H9 (cell line): ENCODE results near the gene EFNB2. TPM values are rescaled to one million over a fixed set of nuclear protein-coding genes. Genes with fewer than 3 reads are reported as not detected.

Source experiments
- DNase-seq: peaks from one replicate; pipeline ENCODE4 v3.0.0-alpha.2; 2017
- H2AFZ ChIP-seq: one replicate; pipeline ENCODE4 v1.6.1; 2013; ENCODE audit warnings: mild to moderate bottlenecking, low read length, control low read depth, moderate library complexity
- H2AK5ac ChIP-seq: 2 replicates; pipeline ENCODE4 v1.6.1; 2013; ENCODE audit warnings: low read length, control low read depth, mixed read lengths; ENCODE audit not compliant: insufficient read length
- H2BK120ac ChIP-seq: one replicate; pipeline ENCODE4 v1.6.1; 2013; ENCODE audit warnings: low read depth, mild to moderate bottlenecking, low read length, control low read depth, inconsistent platforms; ENCODE audit not compliant: poor library complexity, severe bottlenecking
- H2BK12ac ChIP-seq: 2 replicates; pipeline ENCODE4 v1.6.1; 2013; ENCODE audit warnings: low read length, control low read depth, mixed read lengths, low read depth; ENCODE audit not compliant: insufficient read length
- H2BK15ac ChIP-seq: 2 replicates; pipeline ENCODE4 v1.6.1; 2013; ENCODE audit warnings: low read depth, low read length, control low read depth
- H2BK20ac ChIP-seq: one replicate; pipeline ENCODE4 v1.6.1; 2013; ENCODE audit warnings: low read depth, mild to moderate bottlenecking, low read length, control low read depth, inconsistent platforms; ENCODE audit not compliant: poor library complexity, severe bottlenecking
- H2BK5ac ChIP-seq: 2 replicates; pipeline ENCODE4 v1.6.1; 2013; ENCODE audit warnings: low read length, control low read depth, mixed read lengths; ENCODE audit not compliant: insufficient read length
- H3K14ac ChIP-seq: 2 replicates; pipeline ENCODE4 v1.6.1; 2013; ENCODE audit warnings: low read length, control low read depth; ENCODE audit not compliant: insufficient read depth
- H3K18ac ChIP-seq: 2 replicates; pipeline ENCODE4 v1.6.1; 2013; ENCODE audit warnings: low read depth, mild to moderate bottlenecking, mixed read lengths, low read length, control low read depth; ENCODE audit not compliant: insufficient read length
- H3K23ac ChIP-seq: 2 replicates; pipeline ENCODE4 v1.6.1; 2013; ENCODE audit warnings: low read length, control low read depth, mixed read lengths, low read depth; ENCODE audit not compliant: insufficient read length
- H3K23me2 ChIP-seq: 2 replicates; pipeline ENCODE4 v1.6.1; 2013; ENCODE audit warnings: low read depth, mild to moderate bottlenecking, mixed read lengths, low read length, control low read depth; ENCODE audit not compliant: insufficient read length, poor library complexity, severe bottlenecking
- H3K27ac ChIP-seq: 2 replicates; pipeline ENCODE4 v1.5.1; 2013; ENCODE audit warnings: low read length, control low read depth, mixed read lengths, low read depth; ENCODE audit not compliant: insufficient read length
- H3K27me3 ChIP-seq: 2 replicates; pipeline ENCODE4 v1.6.1; 2013; ENCODE audit warnings: low read length, control low read depth, inconsistent platforms; ENCODE audit not compliant: insufficient read depth
- H3K4ac ChIP-seq: 2 replicates; pipeline ENCODE4 v1.6.1; 2013; ENCODE audit warnings: low read depth, mild to moderate bottlenecking, control low read depth, inconsistent platforms, low read length, moderate library complexity
- H3K4me1 ChIP-seq: 2 replicates; pipeline ENCODE4 v1.6.1; 2013; ENCODE audit warnings: low read length, control low read depth, inconsistent platforms; ENCODE audit not compliant: insufficient read depth
- H3K4me2 ChIP-seq: 2 replicates; pipeline ENCODE4 v1.6.1; 2013; ENCODE audit warnings: low read length, control low read depth, mixed read lengths; ENCODE audit not compliant: insufficient read length, insufficient read depth
- H3K56ac ChIP-seq: 2 replicates; pipeline ENCODE4 v1.6.1; 2013; ENCODE audit warnings: low read depth, mild to moderate bottlenecking, mixed read lengths, low read length, control low read depth; ENCODE audit not compliant: insufficient read length
- H3K79me1 ChIP-seq: 2 replicates; pipeline ENCODE4 v1.6.1; 2013; ENCODE audit warnings: low read depth, mild to moderate bottlenecking, moderate library complexity, low read length, control low read depth, inconsistent platforms; ENCODE audit not compliant: insufficient read depth, poor library complexity, severe bottlenecking
- H3K79me2 ChIP-seq: 2 replicates; pipeline ENCODE4 v1.6.1; 2013; ENCODE audit warnings: low read length, control low read depth, inconsistent platforms; ENCODE audit not compliant: insufficient read depth
- H3K9ac ChIP-seq: 2 replicates; pipeline ENCODE4 v1.6.1; 2013; ENCODE audit warnings: low read length, control low read depth, mixed read lengths; ENCODE audit not compliant: insufficient read length; ENCODE audit errors: extremely low read depth
- H3K9me3 ChIP-seq: one replicate; pipeline ENCODE4 v1.6.1; 2013; ENCODE audit warnings: low read depth, low read length, inconsistent platforms; ENCODE audit not compliant: control insufficient read depth
- H3T11ph ChIP-seq: one replicate; pipeline ENCODE4 v1.6.1; 2013; ENCODE audit warnings: mild to moderate bottlenecking, low read length, control low read depth, inconsistent platforms
- H4K20me1 ChIP-seq: one replicate; pipeline ENCODE4 v1.6.1; 2013; ENCODE audit not compliant: control insufficient read depth, insufficient read length, insufficient read depth
- H4K5ac ChIP-seq: 2 replicates; pipeline ENCODE4 v1.6.1; 2013; ENCODE audit warnings: low read depth, mild to moderate bottlenecking, mixed read lengths, low read length, control low read depth; ENCODE audit not compliant: insufficient read length
- H4K8ac ChIP-seq: replicated peaks from 2 replicates; pipeline ENCODE4 v1.6.1; 2013; ENCODE audit warnings: low read length, control low read depth, mixed read lengths, low read depth; ENCODE audit not compliant: insufficient read length
- H4K91ac ChIP-seq: 2 replicates; pipeline ENCODE4 v1.6.1; 2013; ENCODE audit warnings: low read depth, mild to moderate bottlenecking, moderate library complexity, mixed read lengths, low read length, control low read depth; ENCODE audit not compliant: insufficient read length
- H3K27ac Mint-ChIP-seq, 3 experiments: 2 replicates in 2 of 3; 3 replicates in 1 of 3; pipeline ENCODE4 v1.8.0; 2020 to 2021; ENCODE audit warnings: mixed read lengths in 3 of 3, mild to moderate bottlenecking in 1 of 3, moderate library complexity in 1 of 3
- H3K27me3 Mint-ChIP-seq: 2 replicates; pipeline ENCODE4 v1.8.0; 2021; ENCODE audit warnings: low read depth, mild to moderate bottlenecking, moderate library complexity, mixed read lengths
- H3K36me3 Mint-ChIP-seq, 3 experiments: 2 replicates in 2 of 3; 3 replicates in 1 of 3; pipeline ENCODE4 v1.8.0; 2020 to 2021; ENCODE audit warnings: low read depth in 3 of 3, mixed read lengths in 3 of 3; ENCODE audit not compliant: insufficient read depth in 1 of 3
- H3K4me1 Mint-ChIP-seq, 2 experiments: 2 replicates each; pipeline ENCODE4 v1.8.0; 2020; ENCODE audit warnings: mixed read lengths in 2 of 2
- H3K4me3 Mint-ChIP-seq, 2 experiments: 2 replicates in 1 of 2; 3 replicates in 1 of 2; pipeline ENCODE4 v1.8.0; 2020 to 2021; ENCODE audit warnings: mild to moderate bottlenecking in 2 of 2, mixed read lengths in 2 of 2, moderate library complexity in 1 of 2
- H3K9me3 Mint-ChIP-seq, 2 experiments: 2 replicates in 1 of 2; 3 replicates in 1 of 2; pipeline ENCODE4 v1.8.0; 2020; ENCODE audit warnings: mild to moderate bottlenecking in 2 of 2, mixed read lengths in 2 of 2, moderate library complexity in 1 of 2
- CTCF ChIP-seq: fragments of 200-600 bp; sonication (generic); conservative IDR thresholded peaks from 3 replicates; pipeline ENCODE4 v1.8.0; 2021; ENCODE audit warnings: antibody characterized with exemption, mild to moderate bottlenecking
- WGBS: extraction: QIAGEN DNeasy Blood & Tissue Kit; methylation state at CpG from one replicate; pipeline ENCODE4 v1.1.7; 2013; ENCODE audit warnings: missing lambda C conversion rate, low lambda C conversion rate, mixed read lengths; ENCODE audit not compliant: insufficient read length; ENCODE audit errors: extremely low coverage; 5-methylcytosine and 5-hydroxymethylcytosine counted together
- total RNA-seq: library from RNA; stranded (reverse); gene quantifications from 2 replicates; pipeline ENCODE4 v1.2.1, GENCODE V29; 2021

Gene EFNB2
- total RNA-seq, 1 experiment from 2014 or later, result 12.7 TPM

GRCh38 chr13:106464076-106464475 lies 71.4 kb downstream of the EFNB2 start:
- H3K27ac Mint-ChIP-seq, result no peak overlapping the region
- Histone ChIP-seq H3K18ac (no peak overlapping the region), H4K8ac (no peak overlapping the region), H2BK12ac (no peak overlapping the region), H3T11ph (no peak overlapping the region), H3K23me2 (no peaks in the 10 kb centered on the region), H2BK120ac (no peak overlapping the region), H2BK5ac (no peak overlapping the region), H4K20me1 (no peaks in the 10 kb centered on the region), H4K5ac (no peak overlapping the region), H3K4me2 (no peak overlapping the region), H3K4me1 (no peaks in the 10 kb centered on the region), H3K27me3 (no peaks in the 10 kb centered on the region), H3K56ac (no peak overlapping the region), H2AFZ (no peak overlapping the region), H4K91ac (no peak overlapping the region), H3K9me3 (no peaks in the 10 kb centered on the region), H2BK15ac (no peak overlapping the region), H3K4ac (no peak overlapping the region), H3K27ac (no peak overlapping the region), H3K79me1 (no peaks in the 10 kb centered on the region), H3K23ac (no peak overlapping the region), H3K79me2 (no peaks in the 10 kb centered on the region), H3K14ac (no peak overlapping the region), H2AK5ac (no peak overlapping the region), H2BK20ac (no peak overlapping the region), H3K9ac (no peak overlapping the region)
- TF ChIP-seq CTCF, result no peak
- H3K27me3 Mint-ChIP-seq, result no peaks in the 10 kb centered on the region; the same call in 1 of the 2 replicates
- H3K4me3 Mint-ChIP-seq, result no peak overlapping the region
- no peaks in the 10 kb centered on the region for H3K36me3 Mint-ChIP-seq
- DNase-seq, result no peak
- H3K4me1 Mint-ChIP-seq, result peaks cover 11 to 12% of the 10 kb centered on the region in 2 experiments
- H3K9me3 Mint-ChIP-seq, result no peaks in the 10 kb centered on the region
- WGBS, result no CpG with 5 or more reads among the region's 4 CpGs
